ENCODE results near the gene LSM10. TPM values are rescaled to one million over a fixed set of nuclear protein-coding genes. Genes with fewer than 3 reads are reported as not detected.

LSM10 gene
- total and polyA plus RNA-seq, 2 of the 4 experiments (the other 2 are of a cell fraction) = 11.7 to 78.9 TPM

DNA sequence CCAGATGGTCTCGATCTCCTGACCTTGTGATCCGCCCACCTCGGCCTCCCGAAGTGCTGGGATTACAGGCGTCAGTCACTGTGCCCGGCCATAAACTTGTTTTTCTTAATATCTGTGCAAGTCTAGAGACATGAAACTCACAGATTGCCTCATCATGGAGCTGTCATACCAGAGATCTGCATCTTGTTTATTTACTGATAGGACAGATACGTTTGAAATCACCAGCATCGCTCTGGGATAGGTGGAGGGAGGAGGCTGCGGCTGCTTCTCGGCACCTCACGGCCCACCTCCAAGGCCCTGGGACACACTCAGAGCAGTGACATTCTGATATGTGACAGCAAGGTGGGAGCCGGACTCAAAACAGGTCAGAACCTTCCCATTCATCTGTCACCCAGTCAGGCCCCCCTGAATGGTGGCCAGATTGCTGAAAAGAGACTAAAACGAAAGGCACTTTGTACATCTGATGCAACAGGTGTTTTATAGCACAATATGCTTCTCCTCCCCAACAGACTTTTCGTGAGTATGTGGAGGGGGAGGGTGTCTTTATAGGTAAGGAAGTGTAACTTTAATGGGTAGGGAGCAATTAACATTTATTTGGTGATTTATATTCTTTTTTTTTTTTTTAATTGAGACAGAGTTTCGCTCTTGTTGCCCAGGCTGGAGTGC is 18.1 kb upstream of the LSM10 start:
- H2BK120ac ChIP-seq (ENCODE audit: low read depth, low read length) = no peak overlapping the region
- in situ Hi-C loops (cut with MboI; ENCODE audit: low sequenced_read_pairs) = loop anchor here (25.0 kb wide), 1 partner anchor 303 kb away; no protein-coding TSS in a partner anchor
- no peak overlapping the region for H3K4me3 ChIP-seq (ENCODE audit: insufficient read depth, low read depth, low read length)
- intact Hi-C loops (cut with micrococcal nuclease) = no loop called here
- TF ChIP-seq RAD21 (IDR thresholded peaks at IDR 0.05; ENCODE audit: low read length) = no peak
- TF ChIP-seq CTCF (conservative IDR thresholded peaks at IDR 0.05; ENCODE audit: low read depth, low read length) = no peak
- TF ChIP-seq CEBPB (IDR thresholded peaks at IDR 0.05; ENCODE audit: low read depth, low read length) = no peak
- no peak for TF ChIP-seq CHD1 (IDR thresholded peaks at IDR 0.05; ENCODE audit: low read depth, low read length)
- TF ChIP-seq ELK1 (IDR thresholded peaks at IDR 0.05; ENCODE audit: borderline replicate concordance, low read depth, low read length) = no peak
- TF ChIP-seq RFX5 (IDR thresholded peaks at IDR 0.05; ENCODE audit: low read depth, low read length) = no peak
- no peak for TF ChIP-seq MAFK (IDR thresholded peaks at IDR 0.05; ENCODE audit: low read depth, low read length)
- no peak for TF ChIP-seq MXI1 (IDR thresholded peaks at IDR 0.05; ENCODE audit: borderline replicate concordance, low read depth, low read length)
- no peak for TF ChIP-seq FOS (IDR thresholded peaks at IDR 0.05; ENCODE audit: low read depth, low read length)
- no peak for TF ChIP-seq RCOR1 (IDR thresholded peaks at IDR 0.05; ENCODE audit: insufficient replicate concordance, low read length)
- no peaks in the 10 kb centered on the region for H3K27me3 ChIP-seq (ENCODE audit: control insufficient read depth, insufficient read depth, low read length)
- 73% methylated on average over 5 of the region's 15 CpGs; no CpG with 5 or more reads in 1 of the 2 experiments for WGBS, 2 experiments (ENCODE audit: extremely low coverage in 2 of 2, insufficient read length in 1 of 2)
- H3K56ac ChIP-seq (ENCODE audit: extremely low read depth, insufficient read depth, low read length) = no peak overlapping the region
- H2AK5ac ChIP-seq (ENCODE audit: low read depth, low read length) = no peak overlapping the region
- H2AFZ ChIP-seq (replicated peaks; ENCODE audit: low read length, poor library complexity) = no peak overlapping the region
- no peak overlapping the region for H2BK20ac ChIP-seq (ENCODE audit: low read depth, low read length)
- H3K4ac ChIP-seq (ENCODE audit: low read depth, low read length) = no peak overlapping the region
- H3K9me1 ChIP-seq (ENCODE audit: insufficient read depth, low read length) = no peaks in the 10 kb centered on the region
- H2BK5ac ChIP-seq (ENCODE audit: low read depth, low read length, poor library complexity, severe bottlenecking) = no peak overlapping the region
- H3K9ac ChIP-seq (ENCODE audit: low read depth, low read length) = no peak overlapping the region
- dilution Hi-C loops (cut with HindIII; ENCODE audit: low sequenced_read_pairs, unreplicated experiment) = no loop called here
- H3K23ac ChIP-seq (ENCODE audit: low read depth, low read length) = no peak overlapping the region
- ChIA-PET POLR2A (ENCODE audit: unreplicated experiment) (no interaction called here), CTCF (interaction anchor here (1.0 kb wide), 1 partner anchor 73 kb away, joined by 3 read pairs; no protein-coding TSS in a partner anchor)
- BruUV-seq (replicated peaks) = no TSS peak
- H4K20me1 ChIP-seq (ENCODE audit: insufficient read depth, low read length) = no peaks in the 10 kb centered on the region
- no peaks in the 10 kb centered on the region; the same call in 1 of the 2 replicates for H3K9me3 ChIP-seq (ENCODE audit: control insufficient read depth, insufficient read depth, low read length)
- no peak overlapping the region for H3K4me2 ChIP-seq (ENCODE audit: low read depth, low read length)
- no peak overlapping the region for H4K8ac ChIP-seq (ENCODE audit: low read depth in 2 of 2, low read length in 2 of 2)
- H4K91ac ChIP-seq (ENCODE audit: insufficient read depth, low read depth, low read length) = no peak overlapping the region
- H3K18ac ChIP-seq (ENCODE audit: low read depth, low read length) = no peak overlapping the region
- H2BK15ac ChIP-seq (ENCODE audit: low read depth, low read length) = no peak overlapping the region
- peaks cover 2% of the 10 kb centered on the region for H3K4me1 ChIP-seq (ENCODE audit: control insufficient read depth, insufficient read depth, low read length)
- no peak overlapping the region for H4K5ac ChIP-seq (ENCODE audit: low read depth, low read length)
- ATAC-seq (ENCODE audit: low read depth) (no peak), DNase-seq (no peak)
- H3K36me3 ChIP-seq (ENCODE audit: control insufficient read depth, insufficient read depth, low read length) = no peaks in the 10 kb centered on the region
- no peak overlapping the region for H3K14ac ChIP-seq (replicated peaks; ENCODE audit: low read depth, low read length)
- no peaks in the 10 kb centered on the region for H3K79me1 ChIP-seq (ENCODE audit: low read depth in 1 of 2, low read length in 2 of 2)
- H2AK9ac ChIP-seq (replicated peaks; ENCODE audit: low read depth, low read length, poor library complexity) = no peak overlapping the region
- H3K27ac ChIP-seq (ENCODE audit: insufficient read depth, low read length) = no peak overlapping the region
